Parathyroid adenoma (tissue), 2 donors: ENCODE measurements around the gene PDE7B.

Experiments used
- H2AFZ ChIP-seq: fragments of 300-600 bp; sonication (generic); one replicate; pipeline ENCODE4 v1.7.0; 2017; ENCODE audit warnings: antibody characterized with exemption, mild to moderate bottlenecking
- H3K27ac ChIP-seq: fragments of 300-600 bp; sonication (generic); one replicate; pipeline ENCODE4 v1.7.0; 2017
- H3K27me3 ChIP-seq: fragments of 300-600 bp; sonication (generic); one replicate; pipeline ENCODE4 v1.7.0; 2017; ENCODE audit warnings: low read length; ENCODE audit not compliant: control insufficient read depth, insufficient read depth
- H3K36me3 ChIP-seq: fragments of 300-600 bp; sonication (generic); one replicate; pipeline ENCODE4 v1.7.0; 2017; ENCODE audit warnings: low read length; ENCODE audit not compliant: control insufficient read depth, insufficient read depth
- H3K4me1 ChIP-seq: fragments of 300-600 bp; sonication (generic); one replicate; pipeline ENCODE4 v1.7.0; 2017; ENCODE audit warnings: control low read depth
- H3K4me2 ChIP-seq: fragments of 300-600 bp; sonication (generic); one replicate; pipeline ENCODE4 v1.7.0; 2017; ENCODE audit warnings: low read length
- H3K4me3 ChIP-seq: fragments of 300-600 bp; sonication (generic); one replicate; pipeline ENCODE4 v1.7.0; 2017; ENCODE audit warnings: low read depth, low read length
- H3K79me2 ChIP-seq: fragments of 300-600 bp; sonication (generic); one replicate; pipeline ENCODE4 v1.7.0; 2017; ENCODE audit warnings: control low read depth
- H3K9ac ChIP-seq: fragments of 300-600 bp; sonication (generic); one replicate; pipeline ENCODE4 v1.7.0; 2017; ENCODE audit warnings: mild to moderate bottlenecking
- H3K9me3 ChIP-seq: fragments of 300-600 bp; sonication (generic); one replicate; pipeline ENCODE4 v1.7.0; 2017; ENCODE audit warnings: low read length; ENCODE audit not compliant: control insufficient read depth
- CTCF ChIP-seq: fragments of 300-600 bp; sonication (generic); IDR thresholded peaks from one replicate; pipeline ENCODE4 v1.7.0; 2017; ENCODE audit warnings: antibody characterized with exemption, mild to moderate bottlenecking
- donor health status: primary hyperparathyroidism.

PDE7B gene

GRCh38 chr6:136210398-136211165 lies 359.1 kb downstream of the PDE7B start:
- no peak overlapping the region for H3K27ac ChIP-seq
- peak overlapping the region; percentile 24 for H2AFZ ChIP-seq
- no peak overlapping the region for H3K4me3 ChIP-seq
- H3K36me3 ChIP-seq = no peaks in the 10 kb centered on the region
- H3K4me1 ChIP-seq = no peaks in the 10 kb centered on the region
- H3K79me2 ChIP-seq = no peaks in the 10 kb centered on the region
- no peaks in the 10 kb centered on the region for H3K27me3 ChIP-seq
- TF ChIP-seq CTCF = no peak
- H3K9me3 ChIP-seq = no peaks in the 10 kb centered on the region
- no peak overlapping the region for H3K4me2 ChIP-seq
- H3K9ac ChIP-seq = no peak overlapping the region

- no peak for TF ChIP-seq CTCF
- no peak overlapping the region for H3K27ac ChIP-seq
- H3K9ac ChIP-seq = no peak overlapping the region
- no peaks in the 10 kb centered on the region for H3K4me1 ChIP-seq
- no peaks in the 10 kb centered on the region for H3K36me3 ChIP-seq
- no peaks in the 10 kb centered on the region for H3K9me3 ChIP-seq
- no peak overlapping the region for H3K4me2 ChIP-seq
- H3K4me3 ChIP-seq = no peak overlapping the region
- H3K27me3 ChIP-seq = no peaks in the 10 kb centered on the region
- H2AFZ ChIP-seq = no peak overlapping the region
- no peaks in the 10 kb centered on the region for H3K79me2 ChIP-seq
Observed at GRCh38 chr6:136212608-136213007, 361.1 kb downstream of the PDE7B start.

- H3K4me3 ChIP-seq = no peak overlapping the region
- H3K4me2 ChIP-seq = no peak overlapping the region
- no peaks in the 10 kb centered on the region for H3K4me1 ChIP-seq
- H3K9me3 ChIP-seq = no peaks in the 10 kb centered on the region
- H3K9ac ChIP-seq = no peak overlapping the region
- H3K36me3 ChIP-seq = no peaks in the 10 kb centered on the region
- no peak overlapping the region for H2AFZ ChIP-seq
- H3K79me2 ChIP-seq = no peaks in the 10 kb centered on the region
- H3K27ac ChIP-seq = no peak overlapping the region
- H3K27me3 ChIP-seq = no peaks in the 10 kb centered on the region
- no peak for TF ChIP-seq CTCF
Observed at GRCh38 chr6:136213012-136213539, 361.6 kb downstream of the PDE7B start.

- no peaks in the 10 kb centered on the region for H3K27me3 ChIP-seq
- H3K27ac ChIP-seq = no peak overlapping the region
- H3K79me2 ChIP-seq = no peaks in the 10 kb centered on the region
- H3K4me3 ChIP-seq = no peak overlapping the region
- H3K9ac ChIP-seq = no peak overlapping the region
- TF ChIP-seq CTCF = no peak
- no peaks in the 10 kb centered on the region for H3K36me3 ChIP-seq
- H3K4me2 ChIP-seq = no peak overlapping the region
- H3K9me3 ChIP-seq = no peaks in the 10 kb centered on the region
- no peak overlapping the region for H2AFZ ChIP-seq
- no peaks in the 10 kb centered on the region for H3K4me1 ChIP-seq
Observed at GRCh38 chr6:136213853-136214252, 362.4 kb downstream of the PDE7B start.
